GM21825 (cell line): ENCODE results near the gene DNAJC1.
"Not testable (repeated sequence)": the region's sequence is repeated elsewhere in the genome, so short reads cannot be mapped to it uniquely, and the experiment has no call there.

Experiments
- ATAC-seq: cut with Tn5 transposase; IDR thresholded peaks from one replicate; pipeline ENCODE4 v1.9.1; 2021; ENCODE audit warnings: mild to moderate bottlenecking, moderate library complexity; ENCODE audit not compliant: unreplicated experiment

The DNAJC1 gene

DNA sequence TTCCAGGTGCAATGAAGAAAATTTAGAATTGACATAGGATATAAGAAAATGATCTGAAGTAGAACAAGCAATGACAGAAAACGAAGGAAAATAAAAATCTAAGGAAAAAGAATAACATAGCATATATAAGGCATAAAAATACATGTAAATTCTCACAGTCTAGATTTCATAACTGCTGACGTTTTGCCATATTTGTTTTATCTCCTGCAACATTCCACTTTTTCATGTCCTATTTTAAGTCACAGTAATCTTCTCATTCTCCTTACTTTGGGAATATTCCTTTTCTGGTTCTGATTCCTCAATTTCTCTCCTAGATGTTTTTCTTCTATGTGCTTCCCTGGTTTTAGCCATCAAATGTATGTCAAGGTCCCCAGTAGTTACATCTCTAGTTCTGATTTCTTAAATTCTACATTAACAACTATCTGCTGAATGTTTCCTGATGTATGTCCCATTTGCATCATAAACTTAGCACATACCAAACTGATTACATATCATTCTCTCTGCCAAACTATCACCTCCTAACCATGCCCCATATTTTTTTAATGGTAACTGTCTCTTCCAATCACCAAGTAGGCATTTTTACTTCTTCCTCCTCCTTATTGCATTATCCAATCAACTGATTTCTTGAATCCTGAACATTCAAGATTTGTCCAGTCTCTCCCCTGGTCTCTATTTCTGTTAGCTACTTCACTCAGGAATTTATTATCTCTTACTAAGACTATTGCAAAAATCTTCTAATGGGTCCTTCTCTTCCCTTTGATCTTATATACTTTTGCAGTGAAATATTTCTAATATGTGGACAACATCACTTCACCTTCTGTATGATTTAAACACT is 171.3 kb downstream of the DNAJC1 start:
- no peak for ATAC-seq

- no peak for ATAC-seq
Measured at GRCh38 chr10:21830037-21830436, 173.5 kb downstream of the DNAJC1 start.

- no peak for ATAC-seq
Measured at GRCh38 chr10:21827308-21827707, 176.2 kb downstream of the DNAJC1 start.

DNA sequence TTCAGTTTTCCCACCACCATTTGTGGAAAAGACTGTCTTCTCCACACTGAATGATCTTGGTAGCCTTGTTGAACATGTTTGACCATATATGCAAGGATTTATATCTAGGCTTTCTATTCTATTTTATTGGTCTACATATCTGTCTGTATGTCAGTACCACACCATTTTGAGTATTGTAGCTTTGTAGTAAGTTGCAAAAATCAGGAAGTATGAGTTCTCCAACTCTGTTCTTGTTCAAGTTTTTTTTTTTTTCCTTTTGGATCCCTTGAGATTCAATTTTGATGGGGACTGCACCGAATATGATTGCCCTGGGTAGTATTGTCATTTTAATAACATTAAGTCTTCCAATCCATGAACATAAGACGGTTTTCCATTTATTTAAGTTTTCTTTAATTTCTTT is 176.8 kb downstream of the DNAJC1 start:
- no peak for ATAC-seq

GRCh38 chr10:21825345-21825744 is 178.2 kb downstream of the DNAJC1 start:
- no peak for ATAC-seq

- no peak for ATAC-seq
Measured at GRCh38 chr10:21824409-21824808, 179.1 kb downstream of the DNAJC1 start.

DNA sequence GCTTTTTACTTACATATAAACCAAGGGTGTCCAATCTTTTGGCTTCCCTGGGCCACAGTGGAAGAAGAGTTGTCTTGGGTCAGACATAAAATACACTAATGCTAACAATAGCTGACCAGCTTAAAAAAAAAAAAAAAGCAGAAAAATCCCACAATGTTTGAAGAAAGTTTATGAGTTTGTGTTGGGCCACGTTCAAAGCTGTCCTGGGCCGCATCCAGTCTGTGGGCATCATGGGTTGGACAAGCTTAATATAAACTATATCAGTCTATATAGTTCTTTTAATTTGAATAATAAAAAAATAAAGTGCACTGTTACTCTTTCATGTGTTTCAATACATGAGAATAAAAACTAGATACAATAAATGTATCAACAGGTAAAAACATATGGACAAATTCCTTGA is 179.9 kb downstream of the DNAJC1 start:
- ATAC-seq = no peak

- ATAC-seq = not testable (repeated sequence)
Measured at GRCh38 chr10:21822273-21822672, 181.3 kb downstream of the DNAJC1 start.

DNA sequence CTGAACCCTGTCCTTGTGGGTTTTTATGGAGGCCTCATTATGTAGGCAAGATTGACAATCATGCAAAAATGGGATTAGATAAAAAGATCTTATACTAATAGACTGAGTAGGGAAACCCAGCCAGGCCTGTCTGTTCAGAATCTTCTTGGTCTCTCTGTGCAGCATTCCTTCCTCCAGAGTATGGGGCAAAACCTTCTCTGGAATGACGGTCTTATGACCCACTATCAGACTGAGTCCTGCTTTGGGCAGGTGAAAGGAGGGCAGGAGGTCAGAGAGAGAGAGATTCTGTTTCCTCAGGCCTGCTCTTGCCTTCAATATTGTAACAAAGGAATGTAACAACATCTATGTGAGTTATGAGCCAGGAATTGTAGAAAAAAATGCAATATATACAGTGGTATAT is 182.6 kb downstream of the DNAJC1 start:
- no peak for ATAC-seq

DNA sequence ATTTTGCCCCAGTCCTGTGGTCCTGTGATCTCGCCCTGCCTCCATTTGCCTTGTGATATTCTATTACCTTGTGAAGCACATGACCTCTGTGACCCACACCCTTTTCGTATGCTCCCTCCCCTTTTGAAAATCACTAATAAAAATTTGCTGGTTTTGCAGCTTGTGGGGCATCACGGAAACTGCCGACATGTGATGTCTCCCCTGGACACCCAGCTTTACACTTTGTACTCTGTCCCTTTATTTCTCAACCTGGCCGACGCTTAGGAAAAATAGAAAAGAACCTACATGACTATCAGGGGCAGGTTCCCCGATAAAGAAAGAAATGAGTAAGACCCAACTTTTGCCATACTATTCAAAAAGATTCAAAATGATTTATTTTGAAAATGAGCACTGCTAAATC is 185.1 kb downstream of the DNAJC1 start:
- ATAC-seq = not testable (repeated sequence)

- no peak for ATAC-seq
Measured at GRCh38 chr10:21814866-21815265, 188.7 kb downstream of the DNAJC1 start.

GRCh38 chr10:21813946-21814345 is 189.6 kb downstream of the DNAJC1 start:
- no peak for ATAC-seq

DNA sequence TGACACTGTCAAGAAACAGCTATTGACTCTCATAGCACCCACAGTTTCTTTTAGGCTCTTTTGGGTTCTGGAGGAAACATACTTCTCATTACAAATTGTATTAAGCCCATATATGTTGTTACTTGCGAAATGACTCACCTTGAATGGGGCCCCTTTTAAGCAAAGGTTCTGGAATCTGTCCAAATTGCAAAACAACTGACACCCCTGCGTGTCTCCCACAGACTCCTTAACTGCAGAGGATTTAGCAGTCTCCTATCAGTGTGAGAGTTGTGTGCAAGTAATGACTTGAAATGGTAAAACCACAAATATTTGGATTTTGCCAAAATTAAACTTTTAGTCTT is 192.3 kb downstream of the DNAJC1 start:
- no peak for ATAC-seq

DNA sequence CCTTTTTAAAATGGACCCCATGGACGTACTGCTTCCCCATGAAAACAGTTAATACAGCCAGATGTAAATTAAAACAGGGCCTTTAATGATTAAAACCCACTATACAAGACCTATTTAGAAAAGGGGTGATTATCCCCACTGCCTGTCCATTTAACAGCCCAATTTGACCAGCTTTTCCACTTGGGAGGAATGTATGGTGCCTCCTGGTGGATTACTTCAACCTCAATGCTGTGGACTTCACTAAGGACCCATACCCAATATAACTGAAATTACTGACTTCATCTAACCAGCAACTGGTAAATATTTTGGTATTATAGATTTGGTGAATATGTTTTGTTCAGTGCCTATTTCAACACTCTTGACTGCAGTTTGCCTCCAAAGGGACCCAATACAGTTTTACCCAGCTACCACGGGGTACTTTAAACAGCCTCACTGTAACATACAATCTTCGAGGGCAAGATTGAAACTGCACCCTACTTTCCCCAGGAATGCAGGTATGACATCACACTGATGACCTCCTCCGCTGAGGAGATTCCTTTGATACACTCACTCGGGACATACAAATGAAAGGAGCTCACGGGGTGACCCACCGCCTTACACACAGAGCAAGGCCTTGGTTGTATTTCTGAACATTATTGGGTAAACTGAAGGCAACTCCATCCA is 192.8 kb downstream of the DNAJC1 start:
- no peak for ATAC-seq

DNA sequence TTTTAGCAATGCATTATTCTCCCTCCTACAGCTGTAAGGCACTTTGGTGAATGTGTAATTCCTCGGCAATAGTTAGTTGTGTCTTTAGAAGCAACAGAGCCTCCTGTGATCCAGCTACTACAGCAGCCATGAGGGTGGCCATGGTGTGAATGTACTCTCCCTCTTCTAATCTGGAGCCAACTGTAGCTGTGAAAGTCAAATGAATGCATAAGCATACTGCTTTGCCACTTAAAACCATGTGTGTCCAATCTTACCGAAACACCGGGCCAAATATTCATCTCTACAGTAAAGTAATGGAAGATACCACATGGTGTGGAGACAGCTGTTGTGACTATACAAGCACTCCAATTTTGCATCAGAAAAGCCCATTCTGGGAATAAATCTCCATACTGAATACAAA is 195.0 kb downstream of the DNAJC1 start:
- ATAC-seq = no peak

- ATAC-seq = no peak
Measured at GRCh38 chr10:21807180-21807579, 196.3 kb downstream of the DNAJC1 start.

DNA sequence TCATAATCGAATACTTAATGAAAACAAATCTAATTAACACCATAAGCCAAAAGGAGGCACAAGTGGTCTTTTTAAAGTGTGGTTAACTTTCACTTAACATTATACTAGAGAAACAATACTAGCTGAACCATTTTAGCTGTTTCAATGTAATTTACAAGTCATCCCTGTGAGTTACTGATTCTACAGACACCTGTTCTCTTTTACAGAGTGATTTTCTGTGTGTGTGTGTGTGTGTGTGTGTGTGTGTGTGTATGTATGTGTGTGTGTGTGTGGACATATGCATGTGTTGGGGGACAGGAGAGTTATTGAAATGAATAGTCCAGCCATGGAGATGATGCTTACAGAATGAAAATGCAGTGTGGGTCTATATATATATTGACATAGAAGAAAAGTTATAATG is 200.2 kb downstream of the DNAJC1 start:
- no peak for ATAC-seq

- no peak for ATAC-seq
Measured at GRCh38 chr10:21801609-21802008, 201.9 kb downstream of the DNAJC1 start.

GRCh38 chr10:21797984-21798765 is 205.4 kb downstream of the DNAJC1 start:
- ATAC-seq = no peak

GRCh38 chr10:21797533-21797932 is 206.0 kb downstream of the DNAJC1 start:
- no peak for ATAC-seq

GRCh38 chr10:21791276-21791675 is 212.3 kb downstream of the DNAJC1 start:
- no peak for ATAC-seq

DNA sequence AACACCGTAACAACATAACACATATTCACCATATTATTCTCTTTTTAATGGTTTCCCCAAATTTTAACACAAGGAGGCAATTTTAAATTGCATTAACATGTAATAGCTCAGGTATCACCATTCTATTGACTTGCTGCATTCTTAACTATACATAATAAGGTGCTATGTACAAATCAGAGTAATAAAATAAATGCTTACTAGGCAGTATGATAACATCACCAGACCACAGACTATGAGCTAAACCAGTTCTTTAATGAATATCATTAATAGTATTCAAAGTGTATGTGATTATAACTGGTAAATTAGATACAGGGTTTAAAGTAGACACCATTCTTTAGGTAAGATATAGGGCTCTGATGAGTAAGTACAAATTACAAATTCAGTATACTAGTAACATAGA is 226.6 kb downstream of the DNAJC1 start:
- ATAC-seq = no peak
